HG02678 (cell line): Measurements from ENCODE around the gene SNAPC2.

Experiments used
- ATAC-seq: cut with Tn5 transposase; IDR thresholded peaks from one replicate; pipeline ENCODE4 v1.9.1; 2021; ENCODE audit warnings: mild to moderate bottlenecking, moderate library complexity; ENCODE audit not compliant: unreplicated experiment

SNAPC2 gene

GRCh38 chr19:7962644-7963268, 42.6 kb downstream of the SNAPC2 start:
- no peak for ATAC-seq

- ATAC-seq = no peak
These were observed 43.4 kb downstream of the SNAPC2 start for GRCh38 chr19:7963566-7963965.

- no peak for ATAC-seq
These were observed 45.2 kb downstream of the SNAPC2 start for GRCh38 chr19:7965259-7965841.

- no peak for ATAC-seq
These were observed 46.0 kb downstream of the SNAPC2 start for GRCh38 chr19:7965921-7966665.

GRCh38 chr19:7968008-7968795, 48.1 kb downstream of the SNAPC2 start:
- ATAC-seq = no peak

- ATAC-seq = no peak
These were observed 48.8 kb downstream of the SNAPC2 start for GRCh38 chr19:7968796-7969554.

GRCh38 chr19:7969555-7969939, 49.4 kb downstream of the SNAPC2 start:
- no peak for ATAC-seq

GRCh38 chr19:7970716-7971448, 50.7 kb downstream of the SNAPC2 start:
- ATAC-seq = no peak

GRCh38 chr19:7971553-7972520, 51.7 kb downstream of the SNAPC2 start:
- no peak for ATAC-seq
